Progenitor cell of endocrine pancreas (in vitro differentiated cells): ENCODE results near the gene SEPTIN8. TPM values are rescaled to one million over a fixed set of nuclear protein-coding genes. Genes with fewer than 3 reads are reported as not detected.

Experiments
- DNase-seq: peaks from one replicate; pipeline ENCODE4 v3.0.0; 2021; ENCODE audit warnings: low spot score; ENCODE audit not compliant: unreplicated experiment
- H3K27ac Mint-ChIP-seq: 2 replicates; pipeline ENCODE4 v1.8.0; 2021; ENCODE audit warnings: mild to moderate bottlenecking, moderate library complexity, mixed read lengths
- H3K27me3 Mint-ChIP-seq: 2 replicates; pipeline ENCODE4 v1.8.0; 2021; ENCODE audit warnings: mixed read lengths
- H3K36me3 Mint-ChIP-seq: 2 replicates; pipeline ENCODE4 v1.8.0; 2022; ENCODE audit warnings: mixed read lengths; ENCODE audit not compliant: insufficient read depth
- H3K4me1 Mint-ChIP-seq: 2 replicates; pipeline ENCODE4 v1.8.0; 2021; ENCODE audit warnings: low read depth, mixed read lengths
- H3K4me3 Mint-ChIP-seq: 2 replicates; pipeline ENCODE4 v1.8.0; 2021; ENCODE audit warnings: low read depth, mild to moderate bottlenecking, moderate library complexity, mixed read lengths
- H3K9me3 Mint-ChIP-seq: 2 replicates; pipeline ENCODE4 v1.8.0; 2021; ENCODE audit warnings: low read depth, mixed read lengths
- total RNA-seq: library from RNA; stranded (reverse); gene quantifications from 2 replicates; pipeline ENCODE4 v1.2.1, GENCODE V29; 2021
- TF ChIP-seq, protein P1 (sequence below): fragments of 200-600 bp; sonication (generic); IDR thresholded peaks from one replicate; pipeline ENCODE4 v1.5.0; 2021; ENCODE audit warnings: antibody characterized with exemption, mild to moderate bottlenecking; ENCODE audit not compliant: unreplicated experiment

The SEPTIN8 gene
- total RNA-seq, 1 donor from 2014 or later: 67.2 TPM

DNA sequence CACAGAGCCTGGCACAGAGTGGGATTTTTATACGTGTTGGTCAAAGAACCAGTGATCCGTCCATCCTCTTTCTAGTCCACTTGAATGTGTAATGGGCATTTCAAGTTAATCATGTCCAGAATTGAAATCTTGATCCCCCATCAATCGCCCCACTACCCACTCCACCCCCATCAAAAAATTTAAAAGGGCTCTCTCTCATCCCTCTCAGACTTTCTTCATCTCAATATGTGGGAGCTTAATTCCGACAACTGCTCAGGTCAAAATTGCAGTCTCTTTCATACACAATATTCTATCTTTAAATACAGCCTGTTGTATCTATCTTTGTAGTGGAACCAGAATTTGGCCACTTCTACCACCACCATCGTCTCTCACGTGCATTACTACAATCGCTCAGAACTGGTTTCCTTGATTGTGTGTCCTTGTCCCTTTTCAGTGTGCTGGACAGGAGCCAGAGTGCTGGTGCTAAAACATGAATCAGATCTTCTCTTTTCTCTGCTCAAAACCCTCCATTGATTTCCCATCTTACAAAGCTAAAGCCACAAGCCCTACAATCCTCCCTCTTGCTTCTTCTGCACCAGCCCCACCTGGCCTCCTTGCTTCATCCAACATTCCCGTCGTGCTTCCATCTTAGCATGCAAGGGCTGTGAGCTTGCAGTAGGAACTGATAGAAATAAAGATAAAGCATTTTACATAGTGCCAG is 38.9 kb downstream of the SEPTIN8 start:
- no peak for DNase-seq
- Mint-ChIP-seq H3K36me3 (peaks cover 1% of the 10 kb centered on the region), H3K4me3 (peak overlapping the region; percentile 88), H3K27me3 (peaks cover 22% of the 10 kb centered on the region), H3K27ac (no peak overlapping the region), H3K9me3 (no peaks in the 10 kb centered on the region), H3K4me1 (peaks cover 29% of the 10 kb centered on the region)
- TF ChIP-seq, protein P1, sequence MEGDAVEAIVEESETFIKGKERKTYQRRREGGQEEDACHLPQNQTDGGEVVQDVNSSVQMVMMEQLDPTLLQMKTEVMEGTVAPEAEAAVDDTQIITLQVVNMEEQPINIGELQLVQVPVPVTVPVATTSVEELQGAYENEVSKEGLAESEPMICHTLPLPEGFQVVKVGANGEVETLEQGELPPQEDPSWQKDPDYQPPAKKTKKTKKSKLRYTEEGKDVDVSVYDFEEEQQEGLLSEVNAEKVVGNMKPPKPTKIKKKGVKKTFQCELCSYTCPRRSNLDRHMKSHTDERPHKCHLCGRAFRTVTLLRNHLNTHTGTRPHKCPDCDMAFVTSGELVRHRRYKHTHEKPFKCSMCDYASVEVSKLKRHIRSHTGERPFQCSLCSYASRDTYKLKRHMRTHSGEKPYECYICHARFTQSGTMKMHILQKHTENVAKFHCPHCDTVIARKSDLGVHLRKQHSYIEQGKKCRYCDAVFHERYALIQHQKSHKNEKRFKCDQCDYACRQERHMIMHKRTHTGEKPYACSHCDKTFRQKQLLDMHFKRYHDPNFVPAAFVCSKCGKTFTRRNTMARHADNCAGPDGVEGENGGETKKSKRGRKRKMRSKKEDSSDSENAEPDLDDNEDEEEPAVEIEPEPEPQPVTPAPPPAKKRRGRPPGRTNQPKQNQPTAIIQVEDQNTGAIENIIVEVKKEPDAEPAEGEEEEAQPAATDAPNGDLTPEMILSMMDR: no peak

DNA sequence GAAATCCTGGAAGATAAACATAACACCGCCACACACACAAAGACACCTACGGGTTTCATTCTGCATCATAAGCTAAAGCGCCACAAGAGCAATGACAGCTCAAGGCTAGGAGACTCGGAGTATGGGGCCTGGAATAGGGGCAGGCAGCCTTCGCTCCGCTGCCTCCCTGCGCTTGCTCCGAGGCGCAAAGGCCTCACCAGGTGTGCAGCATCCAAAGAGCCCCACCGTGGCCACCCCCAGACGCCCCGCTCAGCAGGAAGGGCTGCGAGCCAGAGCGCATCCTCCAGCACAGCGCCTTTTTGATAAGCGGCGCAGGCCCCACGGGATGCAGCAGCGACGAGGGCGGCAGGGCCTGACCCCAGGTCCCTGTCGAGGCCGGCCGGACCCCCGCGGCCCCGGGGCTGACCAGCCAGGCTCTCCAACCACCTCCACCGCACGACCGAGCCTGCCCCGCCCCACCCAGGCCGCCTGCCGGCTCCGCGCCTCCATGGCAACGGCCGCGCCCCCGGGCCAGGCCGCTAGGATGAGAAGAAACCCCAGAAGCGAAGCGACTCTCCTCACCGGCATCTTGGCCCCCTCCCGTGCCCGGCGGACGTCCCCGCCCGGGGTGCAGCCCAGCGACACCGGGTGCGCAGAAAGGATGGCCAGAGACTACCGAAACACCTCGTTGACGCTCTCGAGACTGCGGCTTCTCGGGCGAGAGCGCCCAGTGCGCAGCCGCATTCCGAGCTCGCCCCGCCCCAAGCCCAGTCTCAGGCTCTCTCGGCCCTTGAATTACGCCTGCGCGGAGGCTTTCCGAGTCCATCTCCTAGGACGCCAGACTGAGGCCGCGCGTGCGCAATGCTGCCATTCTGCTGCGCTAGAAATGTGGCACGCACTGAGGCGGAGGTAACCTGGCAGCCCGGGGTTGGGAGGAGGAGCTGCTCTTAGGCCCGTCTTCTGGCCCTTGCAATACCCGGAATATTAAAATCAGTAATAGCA is 39.9 kb downstream of the SEPTIN8 start, which contains the start of gene KIF3A:
KIF3A (minus strand) TSS at position 694 of the 981 bp plus-strand sequence; CDS start at position 567, 127 bp downstream.
- peaks cover 18% of the 10 kb centered on the region for H3K27me3 Mint-ChIP-seq
- peaks cover 29% of the 10 kb centered on the region for H3K4me1 Mint-ChIP-seq
- H3K9me3 Mint-ChIP-seq: no peaks in the 10 kb centered on the region
- TF ChIP-seq, protein P1: peak; percentile 18
- H3K36me3 Mint-ChIP-seq: peaks cover 1% of the 10 kb centered on the region
- H3K4me3 Mint-ChIP-seq: peak within 1 kb of the TSS; percentile 88
- peak; percentile 91 for DNase-seq
- H3K27ac Mint-ChIP-seq: peak within 1 kb of the TSS; percentile 94

DNA sequence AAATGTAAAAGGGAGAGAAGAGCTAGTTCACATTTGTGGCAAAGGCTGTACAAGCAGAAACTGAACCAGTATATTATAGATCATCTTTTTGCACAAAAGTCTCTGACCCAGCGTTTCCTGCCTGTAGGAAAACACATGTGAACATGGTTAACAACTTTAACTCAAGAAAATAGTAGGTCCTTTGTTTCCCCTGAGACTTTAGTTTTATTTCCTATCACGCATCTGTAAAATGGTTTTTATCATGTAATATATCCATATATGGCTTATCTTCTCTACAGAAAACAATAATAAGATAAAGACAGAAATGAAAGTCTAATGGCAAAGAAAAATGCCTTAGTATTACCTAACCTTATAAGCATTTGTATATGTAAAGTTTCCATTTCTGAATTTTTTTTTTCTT is 42.4 kb downstream of the SEPTIN8 start:
- Mint-ChIP-seq H3K27ac (no peak overlapping the region), H3K9me3 (no peaks in the 10 kb centered on the region), H3K36me3 (peaks cover 7% of the 10 kb centered on the region), H3K4me1 (peaks cover 29% of the 10 kb centered on the region), H3K4me3 (no peak overlapping the region), H3K27me3 (peaks cover 6% of the 10 kb centered on the region)
- DNase-seq: no peak
- TF ChIP-seq, protein P1: no peak

DNA sequence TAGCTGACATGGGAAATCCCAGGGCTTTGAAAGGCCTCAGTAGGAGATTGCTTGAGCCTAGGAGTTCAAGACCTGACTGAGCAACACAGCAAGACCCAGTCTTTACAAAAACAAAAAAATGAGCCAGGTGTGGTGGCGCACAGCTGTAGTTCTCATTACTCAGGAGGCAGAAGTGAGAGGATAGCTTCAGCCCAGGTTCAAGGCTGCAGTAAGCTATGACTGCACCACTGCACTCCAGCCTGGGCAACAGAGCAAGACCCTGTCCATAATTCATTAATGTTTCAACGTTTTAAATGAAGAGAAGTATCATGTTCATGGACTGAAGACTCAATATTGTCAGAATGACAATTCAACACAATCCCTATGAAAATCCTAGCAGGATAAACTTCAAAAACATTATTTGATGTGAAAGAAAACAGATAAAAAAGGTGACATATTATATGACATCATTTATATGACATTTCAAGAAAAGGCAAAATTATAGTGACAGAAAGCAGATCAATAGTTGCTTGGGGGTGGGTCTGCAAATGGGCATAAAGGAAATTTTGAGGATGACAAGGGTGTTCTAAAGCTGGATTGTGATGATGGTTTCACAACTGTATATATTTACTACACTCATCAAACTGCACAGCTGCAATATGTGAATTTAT is 43.4 kb downstream of the SEPTIN8 start:
- H3K27ac Mint-ChIP-seq: no peak overlapping the region
- TF ChIP-seq, protein P1: no peak
- no peak for DNase-seq
- H3K27me3 Mint-ChIP-seq: no peaks in the 10 kb centered on the region
- peaks cover 8% of the 10 kb centered on the region for H3K36me3 Mint-ChIP-seq
- peaks cover 29% of the 10 kb centered on the region for H3K4me1 Mint-ChIP-seq
- no peak overlapping the region for H3K4me3 Mint-ChIP-seq
- H3K9me3 Mint-ChIP-seq: no peaks in the 10 kb centered on the region

DNA sequence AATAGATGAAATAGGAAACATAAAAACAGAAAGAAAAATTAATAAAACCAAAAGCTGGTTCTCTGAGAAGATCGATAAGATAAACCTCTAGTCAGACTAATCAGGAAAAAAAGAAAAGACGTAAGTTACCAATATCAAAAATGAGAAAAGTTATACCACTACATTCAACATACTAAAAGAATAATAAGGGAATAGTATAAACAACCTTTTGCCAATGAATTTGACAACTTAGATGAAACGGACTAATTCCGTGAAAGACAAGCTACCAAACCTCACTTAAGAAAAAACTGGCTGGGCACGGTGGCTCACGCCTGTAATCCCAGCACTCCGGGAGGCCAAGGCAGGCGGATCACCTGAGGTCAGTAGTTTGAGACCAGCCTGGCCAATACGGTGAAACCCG is 47.1 kb downstream of the SEPTIN8 start:
- H3K9me3 Mint-ChIP-seq: no peaks in the 10 kb centered on the region
- no peak overlapping the region for H3K27ac Mint-ChIP-seq
- TF ChIP-seq, protein P1: no peak
- H3K4me1 Mint-ChIP-seq: peaks cover 13% of the 10 kb centered on the region
- no peak for DNase-seq
- no peaks in the 10 kb centered on the region for H3K27me3 Mint-ChIP-seq
- H3K36me3 Mint-ChIP-seq: peaks cover 11% of the 10 kb centered on the region
- H3K4me3 Mint-ChIP-seq: no peak overlapping the region
